22Rv1 (cell line): ENCODE measurements around the gene ZNF462.

ENCODE experiments used
- CTCF ChIP-seq: fragments of 450-650 bp; IDR thresholded peaks from 2 replicates; pipeline ENCODE4 v1.5.1; 2017; ENCODE audit warnings: mild to moderate bottlenecking
- ZFX ChIP-seq: fragments of 450-650 bp; IDR thresholded peaks from 2 replicates; pipeline ENCODE4 v1.6.1; 2017; ENCODE audit warnings: antibody characterized with exemption, borderline replicate concordance

GRCh38 chr9:107036367-107036766 lies 173.4 kb downstream of the ZNF462 start:
- TF ChIP-seq CTCF (no peak), ZFX (no peak)
